ENCODE results near the gene RNFT2. TPM values are rescaled to one million over a fixed set of nuclear protein-coding genes. Genes with fewer than 3 reads are reported as not detected.

Gene RNFT2
- total RNA-seq, 2 donors from 2014 or later = 0.32 to 4.7 TPM

- intact Hi-C loops (cut with DNase I) = no loop called here
- TF ChIP-seq POLR2AphosphoS5 (IDR thresholded peaks at IDR 0.05) (no peak), POLR2A (IDR thresholded peaks at IDR 0.05) (no peak)
- TF ChIP-seq, protein P1, sequence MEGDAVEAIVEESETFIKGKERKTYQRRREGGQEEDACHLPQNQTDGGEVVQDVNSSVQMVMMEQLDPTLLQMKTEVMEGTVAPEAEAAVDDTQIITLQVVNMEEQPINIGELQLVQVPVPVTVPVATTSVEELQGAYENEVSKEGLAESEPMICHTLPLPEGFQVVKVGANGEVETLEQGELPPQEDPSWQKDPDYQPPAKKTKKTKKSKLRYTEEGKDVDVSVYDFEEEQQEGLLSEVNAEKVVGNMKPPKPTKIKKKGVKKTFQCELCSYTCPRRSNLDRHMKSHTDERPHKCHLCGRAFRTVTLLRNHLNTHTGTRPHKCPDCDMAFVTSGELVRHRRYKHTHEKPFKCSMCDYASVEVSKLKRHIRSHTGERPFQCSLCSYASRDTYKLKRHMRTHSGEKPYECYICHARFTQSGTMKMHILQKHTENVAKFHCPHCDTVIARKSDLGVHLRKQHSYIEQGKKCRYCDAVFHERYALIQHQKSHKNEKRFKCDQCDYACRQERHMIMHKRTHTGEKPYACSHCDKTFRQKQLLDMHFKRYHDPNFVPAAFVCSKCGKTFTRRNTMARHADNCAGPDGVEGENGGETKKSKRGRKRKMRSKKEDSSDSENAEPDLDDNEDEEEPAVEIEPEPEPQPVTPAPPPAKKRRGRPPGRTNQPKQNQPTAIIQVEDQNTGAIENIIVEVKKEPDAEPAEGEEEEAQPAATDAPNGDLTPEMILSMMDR (IDR thresholded peaks at IDR 0.05) = no peak
- Histone ChIP-seq H3K4me3 (no peak overlapping the region), H3K4me1 (replicated peaks) (no peaks in the 10 kb centered on the region), H3K27ac (no peak overlapping the region), H3K27me3 (replicated peaks; ENCODE audit: insufficient read depth) (peaks cover 12% of the 10 kb centered on the region), H3K36me3 (no peaks in the 10 kb centered on the region), H3K9me3 (no peaks in the 10 kb centered on the region)
- WGBS = 86% methylated on average over 1 of the region's 1 CpG
- no peak for DNase-seq (ENCODE audit: low spot score)
Observed at GRCh38 chr12:116887244-116887643, 149.1 kb downstream of the RNFT2 start.

DNA sequence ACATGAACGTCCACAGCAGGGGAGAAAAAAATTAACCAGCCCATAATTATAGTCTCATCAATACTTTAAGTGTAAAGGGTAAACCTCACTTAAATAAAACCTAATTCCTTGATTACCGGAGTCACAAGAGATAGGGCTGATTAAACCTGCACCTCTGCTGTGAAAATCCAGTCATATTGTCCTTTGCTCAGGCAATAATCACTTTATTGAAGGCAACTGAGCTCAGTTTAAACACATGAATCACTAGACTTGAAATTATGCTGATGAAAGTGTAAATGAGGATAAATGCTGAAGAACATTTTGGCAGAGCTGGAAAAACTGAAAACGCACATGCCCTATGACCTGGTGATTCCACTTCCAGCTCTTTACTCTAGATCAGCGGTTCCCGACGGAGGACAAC is 149.8 kb downstream of the RNFT2 start:
- 82% methylated on average over 6 of the region's 6 CpGs for WGBS
- TF ChIP-seq POLR2A (IDR thresholded peaks at IDR 0.05) (no peak), POLR2AphosphoS5 (IDR thresholded peaks at IDR 0.05) (no peak)
- TF ChIP-seq, protein P1 (IDR thresholded peaks at IDR 0.05) = no peak
- Histone ChIP-seq H3K27me3 (replicated peaks; ENCODE audit: insufficient read depth) (peaks cover 8% of the 10 kb centered on the region), H3K36me3 (no peaks in the 10 kb centered on the region), H3K9me3 (no peaks in the 10 kb centered on the region), H3K27ac (no peak overlapping the region), H3K4me3 (no peak overlapping the region), H3K4me1 (replicated peaks) (no peaks in the 10 kb centered on the region)
- intact Hi-C loops (cut with DNase I) = no loop called here
- no peak for DNase-seq (ENCODE audit: low spot score)

- intact Hi-C loops (cut with DNase I) = no loop called here
- WGBS = 94% methylated on average over 2 of the region's 2 CpGs
- TF ChIP-seq POLR2A (IDR thresholded peaks at IDR 0.05) = no peak
- no peak for TF ChIP-seq POLR2AphosphoS5 (IDR thresholded peaks at IDR 0.05)
- TF ChIP-seq, protein P1 (IDR thresholded peaks at IDR 0.05) = no peak
- H3K27ac ChIP-seq = no peak overlapping the region
- no peaks in the 10 kb centered on the region for H3K9me3 ChIP-seq
- no peaks in the 10 kb centered on the region for H3K27me3 ChIP-seq (replicated peaks; ENCODE audit: insufficient read depth)
- H3K4me1 ChIP-seq (replicated peaks) = no peaks in the 10 kb centered on the region
- H3K4me3 ChIP-seq = no peak overlapping the region
- no peaks in the 10 kb centered on the region for H3K36me3 ChIP-seq
- no peak for DNase-seq (ENCODE audit: low spot score)
Observed at GRCh38 chr12:116890330-116890729, 152.2 kb downstream of the RNFT2 start.

DNA sequence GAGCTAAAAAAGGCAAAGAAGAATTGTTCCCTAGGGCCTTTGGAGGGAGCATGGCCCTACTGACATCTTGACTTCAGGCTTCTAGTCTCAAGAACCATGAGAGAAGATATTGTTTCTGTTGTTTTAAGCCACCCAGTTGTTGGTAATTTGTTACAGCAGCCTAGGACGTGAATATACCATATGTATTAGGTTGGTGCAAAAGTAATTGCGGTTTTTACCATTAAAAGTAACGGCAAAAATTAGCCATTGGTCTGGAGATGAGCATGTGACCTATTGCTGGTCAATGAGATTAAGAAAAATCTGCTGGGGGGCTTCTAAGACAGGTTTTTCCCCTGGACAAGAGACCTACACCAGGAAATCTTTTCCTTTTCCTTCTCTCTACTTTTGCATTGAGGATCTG is 152.9 kb downstream of the RNFT2 start:
- TF ChIP-seq POLR2A (IDR thresholded peaks at IDR 0.05) (no peak), POLR2AphosphoS5 (IDR thresholded peaks at IDR 0.05) (no peak)
- TF ChIP-seq, protein P1 (IDR thresholded peaks at IDR 0.05) = no peak
- H3K36me3 ChIP-seq = no peaks in the 10 kb centered on the region
- intact Hi-C loops (cut with DNase I) = no loop called here
- no peaks in the 10 kb centered on the region for H3K27me3 ChIP-seq (replicated peaks; ENCODE audit: insufficient read depth)
- 92% methylated on average over 3 of the region's 3 CpGs for WGBS
- H3K4me3 ChIP-seq = no peak overlapping the region
- no peak overlapping the region for H3K27ac ChIP-seq
- H3K9me3 ChIP-seq = no peaks in the 10 kb centered on the region
- DNase-seq (ENCODE audit: low spot score) = no peak
- no peaks in the 10 kb centered on the region for H3K4me1 ChIP-seq (replicated peaks)

GRCh38 chr12:116892349-116893140 is 154.4 kb downstream of the RNFT2 start:
- TF ChIP-seq POLR2AphosphoS5 (IDR thresholded peaks at IDR 0.05) (no peak), POLR2A (IDR thresholded peaks at IDR 0.05) (no peak)
- TF ChIP-seq, protein P1 (IDR thresholded peaks at IDR 0.05) = no peak
- Histone ChIP-seq H3K36me3 (no peaks in the 10 kb centered on the region), H3K27me3 (replicated peaks; ENCODE audit: insufficient read depth) (no peaks in the 10 kb centered on the region)

More at GRCh38 chr12:116892349-116893140, 154.4 kb downstream of the RNFT2 start:
- Histone ChIP-seq H3K4me1 (replicated peaks) (no peaks in the 10 kb centered on the region), H3K27ac (no peak overlapping the region), H3K4me3 (no peak overlapping the region), H3K9me3 (no peaks in the 10 kb centered on the region)
- no peak for DNase-seq (ENCODE audit: low spot score)
- 78% methylated on average over 12 of the region's 12 CpGs for WGBS
- intact Hi-C loops (cut with DNase I) = no loop called here
